Loucy (cell line): ENCODE measurements around the gene HOXD4.

Experiments used
- H2AFZ ChIP-seq: fragments of 200-600 bp; sonication (generic); 2 replicates; pipeline ENCODE4 v1.6.0; 2016; ENCODE audit warnings: antibody characterized with exemption, mild to moderate bottlenecking, low read length, moderate library complexity
- H3F3A ChIP-seq: fragments of 200-600 bp; 2 replicates; pipeline ENCODE4 v1.6.0; 2016; ENCODE audit warnings: antibody characterized with exemption, low read depth, mild to moderate bottlenecking
- H3K27me3 ChIP-seq: fragments of 200-600 bp; sonication (generic); 2 replicates; pipeline ENCODE4 v1.6.1; 2014; ENCODE audit warnings: low read length, mild to moderate bottlenecking; ENCODE audit not compliant: insufficient read depth, poor library complexity, severe bottlenecking
- H3K36me3 ChIP-seq: fragments of 200-600 bp; sonication (generic); 2 replicates; pipeline ENCODE4 v1.6.1; 2016; ENCODE audit warnings: low read length; ENCODE audit not compliant: insufficient read depth
- H3K4me1 ChIP-seq: fragments of 200-600 bp; sonication (generic); 2 replicates; pipeline ENCODE4 v1.5.1; 2014; ENCODE audit warnings: low read length, mild to moderate bottlenecking; ENCODE audit not compliant: insufficient read depth, poor library complexity, severe bottlenecking
- H3K4me2 ChIP-seq: fragments of 200-600 bp; sonication (generic); 2 replicates; pipeline ENCODE4 v1.6.0; 2014; ENCODE audit warnings: antibody characterized with exemption, low read length, low read depth, mild to moderate bottlenecking; ENCODE audit not compliant: poor library complexity, severe bottlenecking
- H3K4me3 ChIP-seq: fragments of 200-600 bp; sonication (generic); 2 replicates; pipeline ENCODE4 v1.5.1; 2014; ENCODE audit warnings: low read length, mild to moderate bottlenecking, mixed read lengths; ENCODE audit not compliant: poor library complexity, severe bottlenecking
- H3K79me2 ChIP-seq: fragments of 200-600 bp; sonication (generic); 2 replicates; pipeline ENCODE4 v1.6.1; 2014; ENCODE audit warnings: low read length; ENCODE audit not compliant: insufficient read depth
- H3K9ac ChIP-seq: fragments of 200-600 bp; sonication (generic); 2 replicates; pipeline ENCODE4 v1.6.0; 2014; ENCODE audit warnings: mild to moderate bottlenecking, low read depth, low read length, moderate library complexity; ENCODE audit not compliant: poor library complexity, severe bottlenecking
- H3K9me2 ChIP-seq: fragments of 200-600 bp; sonication (generic); replicated peaks from 2 replicates; pipeline ENCODE4 v1.6.1; 2016; ENCODE audit warnings: low read depth, low read length, mixed read lengths
- H3K9me3 ChIP-seq: fragments of 200-600 bp; sonication (generic); 2 replicates; pipeline ENCODE4 v1.6.1; 2014; ENCODE audit warnings: mild to moderate bottlenecking, antibody characterized with exemption, low read length, low read depth; ENCODE audit not compliant: insufficient read depth
- H4K20me1 ChIP-seq: fragments of 200-600 bp; sonication (generic); 2 replicates; pipeline ENCODE4 v1.6.0; 2014; ENCODE audit warnings: antibody characterized with exemption, low read length, mild to moderate bottlenecking; ENCODE audit not compliant: insufficient read depth, poor library complexity, severe bottlenecking
- CTCF ChIP-seq: fragments of 200-600 bp; sonication (generic); conservative IDR thresholded peaks from 2 replicates; pipeline ENCODE4 v1.5.1; 2014; ENCODE audit warnings: mild to moderate bottlenecking, antibody characterized with exemption, low read length
- EZH2phosphoT487 ChIP-seq: fragments of 200-600 bp; IDR thresholded peaks from 2 replicates; pipeline ENCODE4 v1.6.1; 2018; ENCODE audit warnings: antibody characterized with exemption, mild to moderate bottlenecking, moderate library complexity, borderline replicate concordance

HOXD4 gene

GRCh38 chr2:176112375-176113302 is 38.7 kb upstream of the HOXD4 start:
- H3K9me3 ChIP-seq: no peaks in the 10 kb centered on the region
- peaks cover 10% of the 10 kb centered on the region for H3K4me1 ChIP-seq
- H3F3A ChIP-seq: 0 out of 2 replicates have a peak, but pooled peaks cover 4% of the 10 kb centered on the region
- TF ChIP-seq CTCF: no peak
- no peak for TF ChIP-seq EZH2phosphoT487
- no peaks in the 10 kb centered on the region for H4K20me1 ChIP-seq
- H3K36me3 ChIP-seq: no peaks in the 10 kb centered on the region
- H3K4me2 ChIP-seq: no peak overlapping the region
- no peaks in the 10 kb centered on the region for H3K79me2 ChIP-seq
- H3K27me3 ChIP-seq: peaks cover 59% of the 10 kb centered on the region
- no peak overlapping the region for H3K9ac ChIP-seq
- no peak overlapping the region for H3K4me3 ChIP-seq
- H2AFZ ChIP-seq: no peak overlapping the region
- H3K9me2 ChIP-seq: no peaks in the 10 kb centered on the region

DNA sequence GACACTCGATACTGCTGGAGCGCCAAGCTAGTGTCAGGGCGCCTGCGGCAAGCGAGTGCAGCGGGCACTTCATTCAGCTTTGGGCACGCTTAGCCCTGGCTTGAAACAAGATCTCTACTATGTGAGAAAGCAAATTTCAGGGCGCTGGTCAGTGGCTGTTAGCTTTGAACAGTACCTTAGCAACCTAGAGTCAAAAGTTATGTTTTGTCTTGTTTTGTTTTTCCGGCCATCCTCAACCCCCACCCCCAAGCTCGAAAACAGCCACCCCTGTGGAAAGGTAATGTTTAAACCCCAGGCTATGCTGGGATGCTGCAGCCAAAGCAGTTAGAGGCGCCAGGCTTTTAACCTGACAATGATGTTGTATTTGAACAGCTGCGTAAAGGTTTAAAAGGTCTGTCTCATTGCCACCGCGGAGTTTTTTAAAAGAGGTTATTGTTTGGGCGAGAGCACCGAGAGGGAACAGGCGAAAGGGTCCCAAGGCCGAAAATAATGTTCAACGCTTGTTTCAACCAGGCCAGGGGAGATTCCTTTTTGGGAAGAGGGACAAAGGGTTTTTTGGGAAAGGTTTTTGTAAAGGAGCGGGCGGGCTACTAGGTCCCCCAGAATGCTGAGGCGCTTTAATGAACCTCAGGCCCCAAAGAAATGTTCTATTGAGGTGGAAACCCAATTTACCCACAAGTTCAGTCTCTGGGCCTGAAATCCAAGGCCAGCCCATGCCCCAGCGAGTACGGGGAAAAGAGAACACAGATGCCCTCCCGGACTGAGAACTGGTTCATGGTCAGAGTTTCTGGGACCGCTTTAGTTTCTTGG is 37.0 kb upstream of the HOXD4 start:
- Histone ChIP-seq H3K4me2 (no peak overlapping the region), H3K79me2 (no peaks in the 10 kb centered on the region), H3K9ac (no peak overlapping the region), H3K4me1 (peaks cover 10% of the 10 kb centered on the region), H3K9me2 (no peaks in the 10 kb centered on the region), H3K27me3 (peaks cover 70% of the 10 kb centered on the region), H3F3A (0 out of 2 replicates have a peak, but pooled peaks cover 4% of the 10 kb centered on the region), H3K4me3 (no peak overlapping the region), H2AFZ (no peak overlapping the region), H4K20me1 (no peaks in the 10 kb centered on the region), H3K9me3 (no peaks in the 10 kb centered on the region), H3K36me3 (no peaks in the 10 kb centered on the region)
- TF ChIP-seq EZH2phosphoT487 (no peak), CTCF (no peak)

DNA sequence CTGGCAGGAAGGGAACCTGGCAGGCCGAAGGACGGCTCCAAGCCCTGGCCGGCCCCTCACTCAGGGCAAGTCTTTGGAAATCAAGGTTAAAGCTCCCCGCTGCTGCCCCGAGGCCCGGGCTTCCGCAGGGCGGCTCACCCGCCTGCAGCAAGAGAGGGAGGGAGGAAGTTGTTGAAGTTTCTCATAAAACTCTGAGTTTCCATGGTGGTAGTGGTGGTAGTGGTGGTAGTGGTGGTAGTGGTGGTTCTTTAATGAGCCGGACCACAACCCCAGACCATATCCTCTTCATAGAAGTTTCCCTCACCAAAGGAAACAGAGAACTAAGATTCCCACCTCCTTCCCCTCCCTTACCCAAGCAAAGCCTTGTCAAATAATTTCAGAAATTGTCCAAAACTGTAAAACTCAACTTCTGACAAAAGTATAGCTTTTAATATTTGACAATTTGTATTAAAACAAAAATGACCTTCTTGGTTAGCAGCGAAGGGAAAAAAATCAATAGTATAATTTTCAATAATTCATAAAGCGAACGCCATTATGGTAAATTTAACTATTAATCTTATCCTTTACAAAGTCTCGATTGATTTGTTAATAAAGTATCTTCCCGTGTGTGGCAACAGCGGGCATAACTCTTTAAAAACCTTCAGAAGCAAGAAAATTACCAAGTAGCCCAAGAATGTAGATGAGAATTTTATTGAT is 36.3 kb upstream of the HOXD4 start:
- Histone ChIP-seq H3K4me1 (peaks cover 10% of the 10 kb centered on the region), H3K9me3 (no peaks in the 10 kb centered on the region), H3F3A (0 out of 2 replicates have a peak, but pooled peaks cover 4% of the 10 kb centered on the region), H3K4me2 (no peak overlapping the region), H3K79me2 (no peaks in the 10 kb centered on the region), H3K9me2 (no peaks in the 10 kb centered on the region), H3K9ac (no peak overlapping the region), H4K20me1 (no peaks in the 10 kb centered on the region), H2AFZ (no peak overlapping the region), H3K4me3 (no peak overlapping the region), H3K27me3 (peaks cover 74% of the 10 kb centered on the region), H3K36me3 (no peaks in the 10 kb centered on the region)
- TF ChIP-seq EZH2phosphoT487 (peak; percentile 21; the same call in 1 of the 2 replicates), CTCF (no peak)
